ENCODE results near the gene CDH13.

Gene CDH13

DNA sequence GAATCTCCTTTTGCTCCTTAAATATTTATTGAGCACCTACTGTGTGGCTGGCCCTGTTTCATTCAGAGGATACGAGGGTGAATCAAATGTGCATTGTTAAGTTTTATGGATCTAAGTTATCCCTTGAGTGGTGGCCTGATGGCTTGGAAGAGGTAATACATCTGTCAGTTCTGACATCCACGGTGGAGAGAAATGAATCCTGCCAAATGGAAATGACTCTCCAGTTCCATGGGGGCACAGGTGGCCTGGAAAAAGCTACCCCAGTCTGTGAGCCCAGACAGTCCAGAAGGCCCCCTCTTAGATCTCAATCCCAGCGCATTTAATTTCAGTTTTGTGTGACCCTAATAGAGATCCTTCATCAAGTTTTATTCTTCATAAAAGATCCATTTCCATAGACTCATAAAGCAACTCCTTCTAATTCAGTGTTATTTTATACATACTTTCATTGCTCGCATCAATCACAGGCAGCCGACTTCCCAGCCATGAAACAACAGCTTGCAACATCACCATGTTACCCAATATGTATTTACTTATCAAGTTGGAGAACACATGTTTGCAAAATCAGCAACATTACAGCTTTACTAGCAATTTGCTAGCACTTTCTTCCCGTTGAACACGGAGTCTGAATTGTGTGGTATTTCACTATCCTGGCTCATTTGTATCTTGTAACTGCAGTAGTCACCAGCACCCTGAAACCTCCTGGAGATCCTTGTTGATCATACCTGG, 846.2 kb downstream of the CDH13 start:
- no peak for DNase-seq

DNA sequence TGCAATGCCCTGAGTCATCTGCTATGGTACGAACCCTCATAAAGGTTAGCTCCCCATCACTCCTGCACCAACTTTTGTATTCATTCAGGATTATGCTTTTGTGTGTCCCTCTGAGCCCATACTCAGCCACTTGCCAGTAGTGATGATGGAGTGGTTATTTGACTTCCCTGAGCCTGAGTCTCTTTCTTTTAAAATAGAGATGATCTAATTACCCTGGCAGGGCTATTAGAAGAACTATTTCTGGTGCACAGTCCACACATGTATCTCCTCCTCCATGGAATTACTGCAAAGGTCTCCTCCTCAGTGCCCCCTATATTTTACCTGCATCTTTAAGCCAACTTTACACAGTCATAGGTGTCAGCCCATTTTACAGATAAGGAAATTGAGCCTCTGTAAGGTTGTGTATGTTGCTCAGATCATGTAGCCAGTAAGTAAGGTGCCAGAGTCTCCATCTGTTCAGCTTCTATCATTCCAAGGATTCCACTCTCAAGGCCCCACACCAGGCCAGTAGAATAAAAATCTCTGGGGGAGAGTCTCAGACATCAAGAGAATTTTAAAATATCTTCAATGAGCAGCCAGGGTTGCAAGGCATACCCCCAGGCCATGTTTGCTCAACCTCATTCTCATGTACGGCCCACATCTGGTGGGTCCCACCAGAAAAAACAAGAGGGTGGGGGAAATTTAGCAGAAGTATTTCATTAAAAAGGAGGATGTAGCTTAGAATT, 847.3 kb downstream of the CDH13 start:
- no peak for DNase-seq

DNA sequence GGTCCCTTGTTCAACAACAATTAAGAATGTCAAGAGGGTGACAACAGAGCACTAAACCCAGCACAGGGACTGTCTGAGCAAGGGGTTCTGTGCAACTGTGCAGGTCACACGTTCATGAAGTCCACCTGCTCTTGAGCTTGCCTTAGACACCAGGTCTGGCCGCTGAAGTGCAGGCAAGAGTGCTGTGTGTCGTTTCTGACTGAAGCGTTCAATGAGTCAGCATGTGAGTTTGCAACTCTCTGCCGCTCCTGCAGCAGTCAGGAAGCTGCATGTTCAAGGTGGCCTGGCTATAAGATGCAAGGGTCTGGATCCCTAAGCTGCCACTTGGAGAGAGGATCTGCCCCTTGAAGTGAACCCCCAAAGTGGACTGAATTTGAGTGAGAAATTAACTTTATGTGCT, 848.3 kb downstream of the CDH13 start:
- no peak for DNase-seq

DNA sequence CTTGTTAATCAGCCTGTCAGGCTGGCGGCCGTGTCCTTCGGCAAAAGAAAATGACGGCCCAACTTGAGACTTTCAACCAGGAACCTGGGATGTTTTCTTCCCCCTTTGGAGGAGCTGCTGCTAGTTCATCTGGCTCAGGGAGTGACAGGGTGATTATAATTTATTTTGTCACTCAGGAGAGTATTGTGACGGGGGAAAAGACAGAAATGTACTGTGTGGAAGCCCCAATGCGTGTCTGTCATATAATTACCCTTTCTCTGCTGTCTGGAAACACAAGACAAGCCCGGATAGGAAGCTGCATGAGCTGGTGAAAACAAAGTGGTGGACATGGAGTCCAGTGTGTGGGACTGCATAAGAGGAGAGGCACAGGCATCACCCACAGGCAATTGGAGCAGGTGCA, 854.8 kb downstream of the CDH13 start:
- no peak for DNase-seq

DNA sequence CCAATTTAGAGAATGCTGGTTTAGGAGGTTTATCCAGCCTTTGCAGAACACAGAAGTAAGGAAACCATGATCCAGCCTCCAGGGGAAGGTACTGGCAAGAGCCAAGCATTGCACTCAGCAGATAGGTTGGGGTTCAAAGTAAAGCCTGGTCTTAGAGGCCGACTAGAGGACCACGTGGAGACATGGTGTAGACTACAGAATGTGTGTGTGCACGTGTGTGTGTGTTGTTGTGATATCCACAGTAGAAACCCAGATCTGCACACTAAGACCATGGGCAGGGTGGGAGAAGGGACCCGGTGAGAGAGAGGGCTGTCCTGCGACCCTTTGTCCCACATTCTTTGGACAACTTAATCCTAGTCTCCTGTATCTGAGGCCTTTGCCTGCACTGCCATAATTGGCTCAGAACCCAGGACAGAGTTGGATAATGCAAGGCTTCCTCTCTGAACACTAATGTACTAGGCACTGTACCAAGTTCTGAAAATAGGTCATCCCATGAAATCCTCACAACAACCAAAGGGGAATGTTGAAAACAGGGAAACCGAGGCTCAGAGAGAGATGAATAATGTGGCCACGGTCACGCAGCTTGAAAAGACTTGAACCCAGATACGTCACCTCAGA, 855.9 kb downstream of the CDH13 start:
- no peak for DNase-seq

DNA sequence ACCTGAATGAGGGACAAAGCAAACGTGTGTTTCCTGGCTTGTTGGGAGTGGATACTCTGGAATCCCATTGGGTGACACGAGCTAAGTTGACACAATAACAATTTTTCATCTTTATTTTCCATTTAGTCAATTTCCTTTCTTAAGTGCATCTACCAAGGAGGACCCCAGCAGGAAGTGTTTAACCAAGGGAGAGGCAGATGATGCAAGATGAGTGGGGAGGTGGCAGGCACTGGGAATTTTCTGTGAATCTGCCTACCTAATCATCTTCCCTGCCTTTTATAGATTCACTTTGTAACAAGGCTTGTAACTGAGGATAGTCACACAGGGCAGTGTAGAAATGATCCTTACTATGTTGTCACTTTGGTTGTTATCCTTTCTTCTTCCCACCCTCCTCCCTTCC, 863.3 kb downstream of the CDH13 start:
- DNase-seq: no peak

DNA sequence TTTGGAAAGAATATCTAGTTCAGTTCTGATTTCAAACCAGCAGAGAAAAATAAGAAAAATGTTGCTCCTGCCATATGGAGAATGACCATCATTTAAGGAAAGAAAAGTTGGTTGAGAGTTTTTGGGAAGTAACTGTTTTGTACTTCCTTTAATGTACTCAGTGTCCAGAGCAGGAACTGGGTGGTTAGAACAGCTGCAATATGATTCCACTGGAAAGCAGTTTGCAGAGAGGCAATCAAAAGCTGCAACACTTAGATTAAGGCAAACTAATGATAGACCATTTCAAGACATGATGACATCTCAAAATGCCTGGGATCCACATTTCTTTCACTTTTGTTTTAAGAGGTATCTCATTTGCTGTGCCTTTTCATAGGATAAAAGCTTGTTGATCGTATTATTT, 867.7 kb downstream of the CDH13 start:
- DNase-seq: no peak

DNA sequence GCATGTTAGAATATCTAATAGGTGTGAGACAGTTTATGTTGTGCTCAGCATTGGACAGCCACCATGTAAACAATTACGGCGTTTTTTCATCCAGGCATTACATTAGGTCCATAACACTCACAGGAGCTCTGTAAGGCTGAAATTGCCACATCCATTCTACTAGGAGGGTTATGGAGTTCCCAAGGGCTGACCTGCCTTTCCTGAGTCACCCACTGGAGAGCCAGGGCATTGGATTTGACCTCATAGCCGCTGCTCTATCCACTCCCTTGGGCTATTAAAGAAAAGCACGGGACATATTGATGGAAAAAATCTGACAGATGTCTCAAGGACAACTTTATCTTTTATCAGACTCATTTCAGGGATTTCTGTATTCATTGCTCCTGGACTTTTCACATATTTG, 874.7 kb downstream of the CDH13 start:
- no peak for DNase-seq

DNA sequence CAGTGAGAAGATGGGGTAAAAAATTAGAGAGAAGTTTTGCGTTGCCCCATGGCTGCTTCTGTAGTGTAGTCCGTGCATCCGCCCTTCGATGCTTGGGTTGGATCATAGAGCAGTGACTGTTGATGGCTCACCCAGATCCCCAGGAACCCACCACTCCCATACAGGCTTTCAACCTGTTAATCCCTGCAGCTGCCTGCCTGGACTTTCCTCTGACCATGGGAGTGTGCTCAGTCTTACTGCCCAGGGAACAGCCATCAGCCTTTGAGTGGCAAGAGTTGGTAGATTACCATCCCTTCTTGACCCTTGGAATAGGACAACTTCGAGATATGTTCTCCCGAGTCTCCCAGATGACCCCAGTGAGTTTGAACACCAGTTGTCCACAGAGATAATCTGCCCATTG, 881.5 kb downstream of the CDH13 start:
- DNase-seq: no peak

DNA sequence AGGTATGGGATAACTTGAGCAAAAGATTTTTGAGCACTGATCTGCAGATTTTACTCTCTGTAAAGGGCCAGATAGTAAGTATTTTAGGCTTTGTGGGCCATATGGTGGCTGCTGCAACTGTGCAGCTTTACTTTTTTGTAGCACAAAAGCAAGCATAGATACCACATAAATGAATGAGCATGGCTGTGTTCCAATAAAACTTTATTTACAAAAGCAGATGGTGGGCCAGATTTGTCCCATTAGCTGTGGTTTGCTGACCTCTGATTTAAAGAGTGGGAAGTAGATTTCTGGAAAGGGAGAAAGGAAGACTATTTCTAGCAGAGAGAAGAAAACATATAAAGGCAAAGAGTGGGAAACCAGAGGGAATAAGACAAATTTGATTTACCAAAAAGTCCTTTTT, 882.5 kb downstream of the CDH13 start:
- DNase-seq: no peak

DNA sequence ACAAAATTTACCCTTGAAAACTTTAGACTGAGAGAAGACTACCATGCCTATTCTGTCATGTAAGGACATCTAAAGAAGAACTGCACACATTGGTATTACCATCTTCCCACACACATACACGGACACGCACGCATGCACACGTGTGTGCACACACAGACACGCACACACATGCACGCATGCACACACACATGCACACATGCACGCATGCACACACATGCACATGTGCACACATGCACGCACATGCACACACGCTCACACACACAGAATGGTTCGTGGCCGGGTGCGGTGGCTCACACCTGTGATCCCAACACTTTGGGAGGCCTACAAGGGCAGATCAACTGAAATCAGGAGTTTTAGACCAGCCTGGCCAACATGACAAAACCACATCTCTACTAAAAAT, 884.1 kb downstream of the CDH13 start:
- DNase-seq: no peak

DNA sequence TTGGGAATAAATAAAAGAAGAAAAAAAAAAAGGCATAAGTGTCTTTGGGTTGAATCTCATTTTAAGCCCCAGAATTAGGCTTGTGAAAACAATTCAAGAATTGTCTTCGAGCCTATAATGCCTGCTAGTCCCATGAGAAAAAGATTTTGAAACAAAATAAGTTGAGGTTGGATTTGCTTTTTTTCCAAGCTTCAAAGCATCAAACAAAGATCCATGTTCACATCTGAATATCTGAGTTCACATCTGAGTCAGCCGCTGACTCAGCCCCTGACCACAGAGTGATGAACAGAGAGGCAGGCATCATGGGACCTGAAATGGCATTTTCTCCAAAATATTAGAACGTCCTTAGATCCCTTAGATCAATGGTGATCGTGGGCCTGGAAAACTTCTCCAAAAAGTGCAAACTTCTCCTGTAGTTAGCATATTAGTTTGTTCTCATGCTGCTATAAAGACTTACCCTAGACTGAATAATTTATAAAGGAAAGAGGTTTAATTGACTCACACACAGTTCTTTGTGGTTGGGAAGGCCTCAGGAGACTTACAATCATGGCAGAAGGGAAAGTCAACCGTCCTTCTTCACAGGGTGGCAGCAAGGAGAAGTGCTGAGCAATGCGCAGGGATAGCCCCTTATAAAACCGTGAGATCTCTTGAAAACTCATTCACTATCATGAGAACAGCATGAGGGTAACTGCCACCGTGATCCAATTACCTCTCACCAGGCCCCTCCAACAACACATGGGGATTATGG, 886.4 kb downstream of the CDH13 start:
- no peak for DNase-seq

DNA sequence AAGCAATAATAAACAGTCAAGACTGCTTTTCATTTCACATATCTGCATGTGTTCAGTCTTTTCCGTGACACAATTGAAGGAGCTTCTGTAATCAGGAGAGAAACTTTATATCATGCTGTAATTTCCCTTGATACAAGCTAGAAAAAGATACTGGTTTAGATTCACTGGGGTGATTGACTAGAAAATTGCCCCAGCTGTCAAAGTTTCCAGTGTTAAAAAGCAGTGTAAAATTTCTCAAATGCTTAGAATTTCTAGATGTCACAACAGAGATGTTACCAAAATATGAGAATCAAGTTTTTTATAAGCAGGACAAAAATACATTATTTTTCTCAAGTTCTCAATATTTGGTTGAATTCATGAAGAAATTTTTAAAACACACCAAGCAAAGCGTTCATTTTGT, 888.6 kb downstream of the CDH13 start:
- DNase-seq: no peak

DNA sequence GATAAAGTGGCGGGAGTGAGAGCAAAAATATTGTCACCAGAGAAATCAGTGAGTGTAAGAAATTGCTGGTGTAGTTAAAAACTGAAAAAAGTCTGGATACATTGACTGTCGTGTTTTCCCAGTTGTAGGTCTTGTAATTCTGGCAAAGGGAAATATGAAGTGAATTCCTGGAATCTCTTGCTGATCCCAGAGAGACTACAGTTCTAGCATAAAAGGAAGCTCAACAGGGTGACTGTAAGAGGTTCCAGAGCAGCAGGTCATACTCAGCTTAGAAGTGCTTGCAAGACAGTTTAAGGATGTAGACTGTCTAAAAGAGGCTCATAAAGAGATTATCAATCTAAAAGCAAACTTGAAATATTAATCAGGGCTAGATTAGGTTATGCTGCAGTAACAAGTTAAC, 890.2 kb downstream of the CDH13 start:
- DNase-seq: no peak

DNA sequence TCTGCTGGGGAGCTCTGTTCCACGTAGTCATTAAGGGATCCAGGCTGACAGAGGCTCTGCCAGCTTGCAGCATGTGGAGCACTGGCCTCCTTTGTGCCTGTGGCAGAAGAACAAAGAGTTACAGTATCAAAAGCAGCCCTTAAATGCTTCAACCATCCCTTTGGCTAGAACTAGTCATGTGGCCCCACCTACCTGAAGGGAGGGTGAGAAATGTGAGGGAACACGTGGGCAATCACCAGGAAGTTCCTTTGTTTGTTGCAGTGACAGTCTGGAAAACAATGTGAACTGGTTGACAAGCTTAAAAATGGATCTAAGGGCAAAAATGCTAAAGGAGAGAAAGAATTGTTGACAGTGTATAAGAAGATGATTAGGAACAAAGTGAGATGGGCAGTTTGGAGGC, 890.6 kb downstream of the CDH13 start:
- DNase-seq: no peak

DNA sequence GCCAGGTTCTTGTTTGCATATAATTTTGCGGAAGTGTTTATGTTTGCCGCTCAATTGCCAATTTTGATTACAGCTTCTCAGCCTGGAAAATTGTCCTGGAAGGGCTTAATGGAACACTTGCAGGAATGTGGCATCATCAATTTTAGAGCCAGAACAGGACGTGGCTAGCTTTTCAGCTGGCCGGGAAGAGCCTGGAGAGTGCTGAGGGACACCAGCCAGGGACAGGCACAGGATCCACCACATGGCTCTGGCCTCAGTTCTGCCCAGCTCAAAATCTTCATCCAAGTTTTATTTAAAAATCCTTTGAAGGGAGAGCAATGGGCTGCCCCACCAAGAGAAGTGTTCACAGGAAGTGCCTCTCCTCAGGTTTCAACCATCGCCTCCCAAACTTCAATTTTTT, 893.8 kb downstream of the CDH13 start:
- DNase-seq: no peak

DNA sequence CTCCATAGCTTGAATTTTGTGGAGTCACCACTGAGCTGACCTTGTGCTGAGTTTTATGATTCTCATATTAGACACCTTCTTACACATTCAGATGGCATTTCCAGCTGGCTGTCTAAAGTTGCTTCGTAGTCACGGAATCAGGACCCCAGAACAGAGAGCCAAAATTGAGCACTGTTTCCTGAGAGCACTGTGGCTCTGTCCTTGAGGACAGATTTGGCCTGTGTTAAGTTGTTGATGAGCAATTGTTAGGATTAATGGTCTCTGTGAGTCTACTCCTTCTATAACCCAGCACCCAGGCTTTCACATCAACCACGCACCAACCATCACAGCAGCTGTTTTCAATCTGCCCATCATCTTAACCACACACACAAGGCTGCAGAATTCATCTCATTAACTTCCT, 903.5 kb downstream of the CDH13 start:
- DNase-seq: no peak

DNA sequence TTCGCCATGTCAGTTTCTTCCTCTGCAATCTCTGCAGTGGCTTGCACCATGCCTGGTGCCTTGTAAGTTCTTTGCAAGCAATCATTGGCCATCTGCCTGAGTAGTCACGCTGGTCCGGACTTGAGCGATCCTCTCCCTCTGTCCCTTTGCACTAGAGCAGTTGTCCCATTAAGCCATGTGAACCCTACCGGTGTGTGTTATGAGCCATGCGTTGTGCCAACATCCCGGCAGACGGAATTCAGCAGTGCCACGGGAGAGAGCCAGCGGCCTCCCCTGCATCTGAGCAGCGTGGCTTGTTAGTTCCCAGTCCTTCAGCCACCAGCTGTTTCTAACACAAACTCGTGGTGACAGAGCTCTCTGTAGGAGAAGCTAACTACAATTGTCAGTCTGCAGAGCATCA, 905.9 kb downstream of the CDH13 start:
- no peak for DNase-seq

DNA sequence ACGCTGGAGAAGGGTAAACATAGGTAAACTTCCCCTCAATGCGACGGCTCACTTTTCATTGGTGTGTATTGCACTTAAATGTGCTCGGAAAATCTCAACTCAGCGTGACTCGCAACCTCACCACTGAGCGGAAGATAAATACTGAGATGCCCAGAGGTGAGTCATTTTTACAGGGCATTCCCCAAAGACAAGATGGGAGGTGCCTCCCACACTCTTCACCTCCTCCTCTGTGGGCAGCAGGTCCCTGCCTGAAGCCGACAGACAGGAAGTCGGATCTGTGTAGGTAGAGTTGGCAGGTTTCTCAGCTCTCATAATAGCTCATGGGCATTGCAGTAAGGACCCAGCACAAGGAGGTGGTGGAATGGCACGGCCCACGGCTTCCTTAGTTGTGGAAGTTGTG, 906.4 kb downstream of the CDH13 start:
- DNase-seq: no peak

DNA sequence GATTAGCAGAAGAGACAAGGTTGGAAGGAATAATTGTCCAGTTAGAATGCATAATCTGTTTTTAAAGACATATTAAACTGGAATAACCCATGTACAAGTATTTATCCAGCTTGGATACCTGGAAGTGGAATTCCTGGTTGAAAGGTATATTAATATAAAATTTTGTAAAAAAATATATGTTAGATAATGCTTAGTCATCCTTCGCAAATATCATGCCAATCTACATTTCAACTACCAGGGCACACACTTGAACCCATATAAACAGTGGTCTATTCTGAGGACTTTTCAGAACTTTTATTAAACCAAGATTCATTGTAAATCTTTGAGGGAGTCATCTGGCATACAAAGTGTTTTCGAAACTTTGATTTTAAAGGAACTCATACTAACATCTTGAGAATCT, 911.9 kb downstream of the CDH13 start:
- DNase-seq: no peak

DNA sequence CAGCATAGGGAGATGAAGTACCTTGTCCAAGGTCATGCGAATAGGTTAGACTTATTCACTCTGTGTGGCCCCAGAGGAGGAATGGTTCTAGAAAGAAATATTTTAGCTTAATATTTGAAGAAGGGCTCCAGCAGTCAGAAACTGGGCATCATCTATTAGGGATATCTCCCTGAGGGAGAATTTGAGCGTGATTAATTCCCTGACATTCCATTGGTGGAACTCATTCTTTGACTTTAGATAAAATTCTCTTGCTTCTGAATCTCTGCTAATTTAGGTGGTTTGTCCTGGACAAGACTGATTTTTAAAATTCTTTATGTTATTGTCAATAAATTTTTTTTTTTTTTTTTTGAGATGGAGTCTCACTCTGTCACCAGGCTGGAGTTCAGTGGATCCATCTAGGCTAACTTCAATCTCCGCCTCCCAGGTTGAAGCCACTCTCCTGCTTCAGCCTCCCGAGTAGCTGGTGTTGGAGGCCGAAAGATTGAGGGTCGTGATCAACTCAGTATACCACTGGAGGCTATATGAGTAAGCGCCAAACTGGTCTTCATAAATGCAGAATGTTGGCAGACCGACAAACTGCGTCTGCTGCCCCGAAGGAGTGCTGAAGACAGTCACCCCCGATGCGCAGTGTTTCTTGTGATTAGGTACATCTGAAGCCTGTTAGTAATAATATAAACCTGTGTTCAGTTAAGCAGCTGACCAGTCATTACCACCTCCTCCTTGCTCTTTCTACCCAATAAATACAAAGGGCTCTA, 913.1 kb downstream of the CDH13 start:
- DNase-seq: no peak

DNA sequence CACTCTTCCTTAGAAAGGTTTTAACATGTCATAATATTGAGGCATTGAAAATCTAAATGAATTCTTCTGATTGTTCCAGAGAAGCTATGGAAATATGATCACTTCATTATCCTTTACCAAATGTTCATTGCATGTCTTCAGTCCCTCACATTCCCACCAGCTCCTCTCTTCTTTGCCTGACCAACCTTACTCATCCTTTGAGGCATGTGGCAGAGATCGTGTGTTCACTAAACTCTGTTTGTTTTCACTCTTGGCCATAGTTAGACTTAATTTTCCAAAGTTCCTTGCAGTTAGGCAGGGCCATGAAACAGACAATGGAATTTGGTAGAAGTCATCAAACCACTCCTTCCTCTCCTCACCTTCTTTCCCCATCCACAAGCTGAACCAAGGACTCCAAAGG, 914.5 kb downstream of the CDH13 start:
- no peak for DNase-seq

DNA sequence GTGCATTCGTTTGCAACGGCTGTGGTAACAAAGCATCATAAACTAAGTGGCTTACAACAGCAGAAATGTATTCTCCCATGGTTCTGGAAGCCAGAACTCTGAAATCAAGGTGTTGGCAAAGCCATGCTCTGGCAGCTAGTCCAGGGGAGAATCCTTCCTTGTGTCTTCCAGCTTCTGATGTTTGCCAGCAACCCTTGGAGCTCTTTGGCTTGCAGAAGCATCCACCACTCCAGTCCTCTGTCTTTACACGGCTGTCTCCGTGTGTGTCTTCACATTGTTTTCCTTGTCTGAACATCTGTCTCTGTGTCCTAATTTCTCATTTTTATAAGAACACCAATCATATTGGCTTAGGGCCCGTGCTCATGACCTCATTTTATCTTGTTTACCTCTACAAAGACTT, 915.7 kb downstream of the CDH13 start:
- DNase-seq: no peak

All from CD4-positive, alpha-beta T cell treated with Interleukin-6 for 4 hours (primary cell).